CD4-positive, alpha-beta T cell treated with Interleukin-6 for 4 hours (primary cell): Measurements from ENCODE around the gene CCDC102B.
"Not testable (repeated sequence)": the region's sequence is repeated elsewhere in the genome, so short reads cannot be mapped to it uniquely, and the experiment has no call there.

Experiments used
- DNase-seq: peaks from one replicate; pipeline ENCODE4 v3.0.0-alpha.2; 2020; ENCODE audit warnings: mixed read lengths

CCDC102B gene

GRCh38 chr18:68983126-68983525 lies 185.2 kb downstream of the CCDC102B start:
- no peak for DNase-seq

- DNase-seq, result no peak
These were observed 186.5 kb downstream of the CCDC102B start for GRCh38 chr18:68984342-68984741.

GRCh38 chr18:68985172-68985820 lies 187.4 kb downstream of the CCDC102B start:
- DNase-seq, result no peak

- DNase-seq, result no peak
These were observed 193.4 kb downstream of the CCDC102B start for GRCh38 chr18:68991286-68991685.

GRCh38 chr18:68992719-68993482 lies 195.0 kb downstream of the CCDC102B start:
- no peak for DNase-seq

GRCh38 chr18:68995675-68996074 lies 197.8 kb downstream of the CCDC102B start:
- no peak for DNase-seq

- no peak for DNase-seq
These were observed 200.0 kb downstream of the CCDC102B start for GRCh38 chr18:68997845-68998244.

- no peak for DNase-seq
These were observed 202.5 kb downstream of the CCDC102B start for GRCh38 chr18:69000366-69000765.

- no peak for DNase-seq
These were observed 204.4 kb downstream of the CCDC102B start for GRCh38 chr18:69002233-69002632.

- DNase-seq, result not testable (repeated sequence)
These were observed 208.3 kb downstream of the CCDC102B start for GRCh38 chr18:69006212-69006611.

- no peak for DNase-seq
These were observed 210.7 kb downstream of the CCDC102B start for GRCh38 chr18:69008538-69008937.

GRCh38 chr18:69021211-69021805 lies 223.4 kb downstream of the CCDC102B start:
- no peak for DNase-seq

- no peak for DNase-seq
These were observed 224.5 kb downstream of the CCDC102B start for GRCh38 chr18:69022426-69022825.

- DNase-seq, result no peak
These were observed 233.7 kb downstream of the CCDC102B start for GRCh38 chr18:69031571-69031970.

- DNase-seq, result no peak
These were observed 234.1 kb downstream of the CCDC102B start for GRCh38 chr18:69032009-69032408.

GRCh38 chr18:69035756-69036155 lies 237.9 kb downstream of the CCDC102B start:
- DNase-seq, result no peak

GRCh38 chr18:69044215-69044614 lies 246.3 kb downstream of the CCDC102B start:
- DNase-seq, result no peak

- no peak for DNase-seq
These were observed 266.2 kb downstream of the CCDC102B start for GRCh38 chr18:69064063-69064462.

GRCh38 chr18:69067048-69067447 lies 269.2 kb downstream of the CCDC102B start:
- no peak for DNase-seq

GRCh38 chr18:69071680-69072079 lies 273.8 kb downstream of the CCDC102B start:
- no peak for DNase-seq

GRCh38 chr18:69081846-69082245 lies 284.0 kb downstream of the CCDC102B start:
- DNase-seq, result no peak

GRCh38 chr18:69082499-69082898 lies 284.6 kb downstream of the CCDC102B start:
- DNase-seq, result no peak

- DNase-seq, result no peak
These were observed 288.1 kb downstream of the CCDC102B start for GRCh38 chr18:69085951-69086350.

GRCh38 chr18:69088973-69089372 lies 291.1 kb downstream of the CCDC102B start:
- no peak for DNase-seq
